K562 (cell line): ENCODE measurements around the gene DGKZ. TPM values are rescaled to one million over a fixed set of nuclear protein-coding genes. Genes with fewer than 3 reads are reported as not detected.

Source experiments
- BACH1 ChIP-seq: fragments of 200-800 bp; sonication (Bioruptor generic); IDR thresholded peaks from 2 replicates; pipeline ENCODE4 v1.6.1; 2016; ENCODE audit warnings: missing genetic modification characterization, missing compliant biosample characterization
- BRD4 ChIP-seq: fragments of 200-600 bp; sonication (generic); IDR thresholded peaks from 2 replicates; pipeline ENCODE4 v1.6.1; 2017; ENCODE audit warnings: inconsistent platforms
- CHD4 ChIP-seq: fragments of 200-600 bp; sonication (generic); IDR thresholded peaks from 3 replicates; pipeline ENCODE4 v1.6.1; 2012; ENCODE audit warnings: low read depth, mild to moderate bottlenecking, mixed read lengths, low read length, inconsistent platforms; ENCODE audit not compliant: insufficient read depth, insufficient replicate concordance, poor library complexity, severe bottlenecking
- DDX20 ChIP-seq: fragments of 450-650 bp; IDR thresholded peaks from 2 replicates; pipeline ENCODE4 v1.6.1; 2016; ENCODE audit warnings: missing genetic modification characterization, low read depth, mild to moderate bottlenecking, missing compliant biosample characterization, moderate library complexity
- FOXA1 ChIP-seq: fragments of 450-650 bp; IDR thresholded peaks from 2 replicates; pipeline ENCODE4 v1.6.1; 2016; ENCODE audit warnings: mild to moderate bottlenecking, borderline replicate concordance
- FUS ChIP-seq: fragments of 200-400 bp; formaldehyde crosslinking; optimal IDR thresholded peaks from 2 replicates; pipeline ENCODE3; 2017; ENCODE audit warnings: low read depth, low read length
- GABPA ChIP-seq: fragments of 200-800 bp; sonication (Bioruptor generic); conservative IDR thresholded peaks from 2 replicates; pipeline ENCODE4 v1.6.1; 2016; ENCODE audit warnings: low read depth, missing genetic modification characterization, missing compliant biosample characterization
- IRF2 ChIP-seq: sonication (generic); formaldehyde crosslinking; IDR thresholded peaks from 2 replicates; pipeline ENCODE4 v1.8.1; 2022; ENCODE audit warnings: mild to moderate bottlenecking, missing genetic modification reagents
- LARP7 ChIP-seq: fragments of 450-650 bp; IDR thresholded peaks from 2 replicates; pipeline ENCODE4 v1.6.1; 2016
- SAFB ChIP-seq: fragments of 200-400 bp; formaldehyde crosslinking; IDR thresholded peaks from 2 replicates; pipeline ENCODE4 v1.6.1; 2017; ENCODE audit warnings: low read depth, low read length, borderline replicate concordance
- TEAD2 ChIP-seq: fragments of 450-650 bp; IDR thresholded peaks from 2 replicates; pipeline ENCODE4 v1.6.1; 2016; ENCODE audit warnings: missing genetic modification characterization, control low read depth, missing compliant biosample characterization
- ZC3H4 ChIP-seq: sonication (generic); formaldehyde crosslinking; IDR thresholded peaks from 2 replicates; pipeline ENCODE4 v1.9.0; 2021; ENCODE audit warnings: missing genetic modification reagents, borderline replicate concordance
- ZNF311 ChIP-seq: fragments of 250-450 bp; sonication (Bioruptor Pico); IDR thresholded peaks from 2 replicates; pipeline ENCODE4 v1.4.0; 2020; ENCODE audit warnings: mild to moderate bottlenecking, moderate library complexity
- ZNF318 ChIP-seq, 2 experiments: fragments of 450-650 bp; IDR thresholded peaks; 2 replicates each; pipeline ENCODE4 v1.6.1; 2016; ENCODE audit warnings: mild to moderate bottlenecking in 2 of 2, borderline replicate concordance in 1 of 2, low read depth in 1 of 2, moderate library complexity in 1 of 2
- ZNF445 ChIP-seq: fragments of 250-450 bp; sonication (Bioruptor Pico); IDR thresholded peaks from 2 replicates; pipeline ENCODE4 v1.4.0; 2020; ENCODE audit warnings: low read depth, mild to moderate bottlenecking, moderate library complexity
- polyA plus RNA-seq, 8 experiments: library from polyadenylated mRNA; depleted of rRNA in 4 of 8; stranded (reverse) in 5 of 8; unstranded in 3 of 8; fragments of >200 nt; fragmentation: Nextera tagmentation in 2 of 8; fragmentation: Illumina TruSeq in 1 of 8; extraction: Ambion mirVana in 2 of 8; extraction: Trizol in 1 of 8; gene quantifications; 2 replicates each; pipeline versions ENCODE4 v1.2.1 to v1.2.3, GENCODE V29; 2011 to 2014; ENCODE audit warnings: inconsistent platforms in 1 of 8, missing spikeins in 1 of 8
- total RNA-seq, 7 experiments: library from RNA; depleted of rRNA in 6 of 7; stranded (reverse); fragments of >200 nt in 6 of 7; fragmentation: Illumina TruSeq in 2 of 7; extraction: Trizol in 2 of 7; gene quantifications; 2 replicates each; pipeline versions ENCODE4 v1.2.1 to v1.2.3, GENCODE V29; 2011 to 2021; ENCODE audit warnings: low replicate concordance in 1 of 7
- TF ChIP-seq, protein P1 (sequence below): IDR thresholded peaks from 3 replicates; pipeline ENCODE4 v1.6.1; 2011; ENCODE audit warnings: borderline replicate concordance, mild to moderate bottlenecking, moderate library complexity; ENCODE audit not compliant: insufficient read length; ENCODE audit errors: extremely low read depth

Gene DGKZ
- total and polyA plus RNA-seq, 9 of the 15 experiments (the other 6 are each of a cell fraction or from before 2014, with no cell fraction given): 0.51 to 100 (median 44.2) TPM

DNA sequence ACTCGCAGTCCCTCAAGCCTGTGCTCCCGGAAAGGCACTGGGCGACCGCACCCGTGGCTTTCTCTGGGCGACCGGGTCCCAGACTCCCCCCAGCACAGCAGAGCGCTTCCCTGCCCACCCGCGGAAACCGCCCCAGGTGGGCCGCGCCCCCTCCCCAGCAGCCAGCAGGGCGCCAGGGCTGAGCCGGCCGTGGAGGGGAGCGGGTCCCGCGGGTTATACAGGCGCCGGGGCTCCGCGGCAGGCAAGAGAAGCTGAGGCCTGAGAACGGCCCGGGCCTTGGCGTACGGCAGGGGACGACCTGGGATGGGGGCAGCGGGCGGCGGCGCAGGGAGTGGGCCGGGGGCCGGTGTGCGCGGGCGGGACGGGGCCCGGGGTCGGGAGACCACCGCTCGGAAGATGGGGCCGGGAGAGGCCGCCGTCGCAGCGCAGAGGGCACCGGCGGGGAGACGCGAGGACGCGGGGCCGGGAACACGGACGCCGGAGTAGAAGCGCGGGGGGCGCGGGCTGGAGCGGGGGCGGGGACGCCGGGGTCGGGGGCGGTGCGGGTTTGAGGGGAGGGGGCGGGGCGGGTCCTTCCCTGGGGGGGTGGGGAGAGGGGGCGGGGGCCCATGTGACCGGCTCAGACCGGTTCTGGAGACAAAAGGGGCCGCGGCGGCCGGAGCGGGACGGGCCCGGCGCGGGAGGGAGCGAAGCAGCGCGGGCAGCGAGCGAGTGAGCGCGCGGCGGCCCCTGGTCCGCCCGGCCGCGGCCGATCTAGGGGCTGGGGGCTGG lies 34.0 kb downstream of the DGKZ start, which contains the start of gene MDK (continued):
- TF ChIP-seq FOXA1 (no peak), ZNF311 (CRISPR knock-in tag) (no peak), CHD4 (no peak), GABPA (tag) (no peak), IRF2 (CRISPR knock-in tag) (no peak), ZC3H4 (CRISPR knock-in tag) (0 out of 2 replicates have a peak, but pooled peaks have one; percentile 23), ZNF445 (no peak), LARP7 (no peak), SAFB (peak; percentile 56; the same call in 1 of the 2 replicates), ZNF318 (IDR thresholded peaks at IDR 0.05; ENCODE audit: borderline replicate concordance in 1 of 2, low read depth in 1 of 2) (no peak), FUS (peak; percentile 50), BRD4 (no peak), TEAD2 (no peak), DDX20 (tag) (no peak), BACH1 (tag) (no peak)
- TF ChIP-seq, protein P1, sequence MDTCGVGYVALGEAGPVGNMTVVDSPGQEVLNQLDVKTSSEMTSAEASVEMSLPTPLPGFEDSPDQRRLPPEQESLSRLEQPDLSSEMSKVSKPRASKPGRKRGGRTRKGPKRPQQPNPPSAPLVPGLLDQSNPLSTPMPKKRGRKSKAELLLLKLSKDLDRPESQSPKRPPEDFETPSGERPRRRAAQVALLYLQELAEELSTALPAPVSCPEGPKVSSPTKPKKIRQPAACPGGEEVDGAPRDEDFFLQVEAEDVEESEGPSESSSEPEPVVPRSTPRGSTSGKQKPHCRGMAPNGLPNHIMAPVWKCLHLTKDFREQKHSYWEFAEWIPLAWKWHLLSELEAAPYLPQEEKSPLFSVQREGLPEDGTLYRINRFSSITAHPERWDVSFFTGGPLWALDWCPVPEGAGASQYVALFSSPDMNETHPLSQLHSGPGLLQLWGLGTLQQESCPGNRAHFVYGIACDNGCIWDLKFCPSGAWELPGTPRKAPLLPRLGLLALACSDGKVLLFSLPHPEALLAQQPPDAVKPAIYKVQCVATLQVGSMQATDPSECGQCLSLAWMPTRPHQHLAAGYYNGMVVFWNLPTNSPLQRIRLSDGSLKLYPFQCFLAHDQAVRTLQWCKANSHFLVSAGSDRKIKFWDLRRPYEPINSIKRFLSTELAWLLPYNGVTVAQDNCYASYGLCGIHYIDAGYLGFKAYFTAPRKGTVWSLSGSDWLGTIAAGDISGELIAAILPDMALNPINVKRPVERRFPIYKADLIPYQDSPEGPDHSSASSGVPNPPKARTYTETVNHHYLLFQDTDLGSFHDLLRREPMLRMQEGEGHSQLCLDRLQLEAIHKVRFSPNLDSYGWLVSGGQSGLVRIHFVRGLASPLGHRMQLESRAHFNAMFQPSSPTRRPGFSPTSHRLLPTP: no peak
